ENCODE measurements around the gene SOHLH1. TPM values are rescaled to one million over a fixed set of nuclear protein-coding genes. Genes with fewer than 3 reads are reported as not detected.

SOHLH1 gene
- polyA plus RNA-seq, 1 donor = 0.13 TPM

DNA sequence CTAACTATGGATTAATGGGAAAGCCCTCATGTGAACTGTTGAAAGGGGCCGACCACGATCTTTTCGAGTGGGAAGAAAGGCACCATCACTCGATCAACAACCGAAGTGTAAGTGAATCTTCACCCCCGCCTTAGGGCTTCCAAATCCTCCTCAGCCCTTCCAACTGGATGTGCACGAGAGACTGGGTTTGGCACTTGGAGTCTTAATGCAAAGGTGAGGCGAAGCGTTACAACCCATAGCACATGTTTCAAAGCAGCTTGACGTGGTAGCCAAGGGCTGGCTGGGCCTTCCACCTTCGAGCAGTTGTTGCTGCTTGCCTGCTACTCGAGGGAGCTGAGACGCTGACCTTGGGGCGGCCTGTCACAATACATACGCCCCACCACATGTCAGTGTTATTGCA, 41.9 kb downstream of the SOHLH1 start:
- no peak for DNase-seq

DNA sequence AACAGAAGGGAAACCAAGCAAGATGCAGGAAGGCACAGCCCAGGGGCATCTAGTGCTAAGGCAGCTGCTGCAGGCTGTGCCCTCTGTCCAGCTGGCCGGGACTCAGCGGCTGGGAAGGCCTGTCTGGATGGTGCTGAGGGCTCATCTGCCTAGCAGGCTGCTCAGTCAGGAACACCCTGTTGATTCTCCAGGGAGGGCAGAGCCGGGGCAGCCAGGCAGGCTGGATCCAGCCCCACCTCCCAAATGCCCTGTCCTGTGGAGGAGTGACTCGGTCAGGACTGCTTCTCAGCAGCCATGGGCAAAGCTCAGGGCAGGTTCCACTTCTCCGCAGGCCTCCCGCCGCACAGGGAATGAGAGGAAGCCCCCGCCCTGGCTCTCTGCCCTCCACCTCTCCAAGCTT, 44.0 kb downstream of the SOHLH1 start:
- no peak for DNase-seq

DNA sequence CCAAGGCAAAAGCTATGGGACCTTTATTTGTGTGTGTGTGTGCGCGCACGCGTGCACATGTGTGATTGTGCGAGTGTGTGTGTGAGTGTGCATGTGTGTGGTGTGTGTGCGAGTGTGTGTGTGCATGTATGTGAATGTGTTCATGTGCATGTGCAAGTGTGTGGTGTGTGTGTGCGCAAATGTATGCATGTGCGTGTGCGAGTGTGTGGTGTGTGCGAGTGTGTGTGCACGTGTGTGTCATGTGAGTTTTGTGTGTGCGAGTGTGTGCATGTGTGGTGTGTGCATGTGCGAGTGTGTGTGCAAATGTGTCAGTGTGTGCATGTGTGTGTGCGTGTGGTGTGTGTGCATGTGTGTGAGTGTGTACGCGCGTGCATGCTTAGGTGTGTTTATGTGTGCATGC, 48.9 kb downstream of the SOHLH1 start:
- DNase-seq = no peak

DNA sequence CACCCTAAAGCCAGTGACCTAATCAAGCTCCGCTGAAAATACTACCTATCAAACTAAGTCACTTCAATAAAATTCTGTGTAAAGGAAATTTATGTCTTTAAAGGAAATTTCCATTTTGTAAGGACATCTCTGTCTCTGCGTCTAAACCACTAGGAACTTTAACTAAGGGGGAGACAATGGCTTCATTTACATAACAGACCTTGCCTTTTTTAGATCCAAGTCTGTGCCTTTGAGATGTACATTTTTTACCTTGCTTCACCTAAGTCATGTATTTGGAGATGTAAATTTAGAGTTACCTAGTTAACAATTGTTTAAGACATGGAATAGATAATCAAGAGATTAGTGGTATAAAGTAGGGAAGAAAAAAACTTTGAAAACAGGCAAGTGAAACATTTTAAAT, 49.8 kb downstream of the SOHLH1 start:
- no peak for DNase-seq

DNA sequence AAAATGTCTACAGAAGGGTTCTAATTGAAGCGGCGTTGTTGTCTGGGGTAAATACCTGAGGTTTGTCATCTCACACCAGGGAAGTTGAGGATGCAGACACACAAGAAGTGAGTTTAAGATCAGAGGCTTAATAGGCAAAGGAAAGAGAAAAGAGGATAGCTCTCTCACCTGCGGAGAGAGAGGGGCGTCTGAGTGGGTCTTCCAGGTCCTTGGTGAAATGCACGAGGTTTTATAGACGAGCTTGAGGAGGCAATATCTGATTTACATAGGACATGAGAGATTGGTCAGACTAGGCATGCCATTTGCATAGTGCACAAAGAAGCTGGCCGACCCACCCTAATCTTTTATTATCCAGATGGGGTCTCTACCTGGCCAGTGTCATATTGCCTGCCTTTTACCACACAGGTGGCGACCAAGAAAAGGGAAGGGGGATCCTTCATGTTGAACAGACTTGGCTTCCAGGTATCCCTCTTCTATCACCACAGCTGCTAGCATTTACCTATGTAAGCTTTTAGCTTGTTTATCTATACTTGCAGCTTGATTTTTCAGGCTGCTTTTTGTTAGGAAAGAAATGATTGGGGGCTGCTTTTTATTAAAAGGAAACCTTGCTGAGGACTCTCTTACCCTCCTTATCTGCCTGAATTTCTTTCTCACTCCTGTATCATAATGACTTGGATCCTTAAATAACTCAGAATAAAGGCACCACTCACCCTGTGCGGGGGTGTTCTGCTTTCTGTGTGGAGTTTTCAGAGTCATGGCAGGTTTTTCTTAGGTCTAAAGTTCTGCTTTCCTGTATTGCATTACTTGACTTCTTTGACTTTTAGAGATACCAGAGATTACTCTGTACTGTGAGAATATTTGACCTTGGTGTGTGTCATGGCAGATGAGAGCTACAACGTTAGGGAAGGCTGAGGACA, 50.5 kb downstream of the SOHLH1 start:
- DNase-seq = no peak

DNA sequence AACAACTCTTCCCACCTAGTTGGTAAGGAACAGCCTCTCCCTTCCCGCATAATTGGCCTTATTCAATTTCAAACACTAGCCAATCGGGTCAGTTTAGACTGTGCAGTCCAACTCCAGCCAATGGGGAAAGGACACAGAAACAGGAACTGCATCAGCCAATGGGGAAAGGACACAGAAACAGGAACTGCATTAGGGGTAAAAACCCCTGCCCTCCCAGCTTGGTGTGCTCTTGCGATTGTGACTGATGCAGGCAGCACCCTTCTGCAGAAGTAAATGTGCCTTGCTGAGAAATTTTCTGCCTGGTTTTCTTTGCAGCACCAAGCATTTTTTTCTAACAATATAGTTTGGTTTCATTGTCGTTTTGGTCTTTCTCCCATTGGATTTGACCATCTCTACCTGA, 51.4 kb downstream of the SOHLH1 start:
- DNase-seq = no peak

DNA sequence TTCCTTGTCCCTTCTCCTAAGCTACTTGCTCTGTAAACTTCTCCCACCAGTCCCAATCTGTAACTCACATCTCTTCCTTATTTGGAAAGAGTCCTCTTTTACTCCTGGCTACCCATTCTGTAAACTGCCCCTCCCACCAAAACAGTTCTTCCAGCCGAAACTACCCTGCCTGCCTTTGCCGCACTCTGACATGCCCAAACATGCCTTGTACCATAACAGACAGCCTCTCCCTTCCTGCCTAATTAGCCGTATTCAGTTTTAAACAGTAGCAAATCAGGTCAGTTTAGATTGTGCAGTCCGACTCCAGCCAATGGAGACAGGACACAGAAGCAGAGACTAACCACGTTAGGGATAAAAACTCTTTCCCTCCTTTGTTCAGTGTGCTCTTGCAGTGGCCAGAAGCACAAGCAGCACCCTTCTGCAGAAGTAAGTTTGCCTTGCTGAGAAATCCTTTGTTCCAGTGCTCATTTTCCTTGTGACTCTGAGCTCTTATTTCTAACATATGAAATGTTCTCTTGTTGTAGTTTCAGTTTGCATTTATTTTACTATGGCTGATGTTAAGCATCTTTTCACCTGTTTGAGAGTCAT, 54.6 kb downstream of the SOHLH1 start:
- no peak for DNase-seq

Other genes starting within 250 kb of the SOHLH1 start
- 14.3 TPM for gene PPP1R26, start 219.7 kb downstream of the SOHLH1 start, polyA plus RNA-seq (ENCODE audit: insufficient read length)
- gene MRPS2, start 198.8 kb downstream of the SOHLH1 start, polyA plus RNA-seq (ENCODE audit: insufficient read length) = 38.3 TPM
- gene LCN1, start 178.0 kb downstream of the SOHLH1 start, polyA plus RNA-seq (ENCODE audit: insufficient read length) = not detected
- not detected for gene OBP2A, start 153.4 kb downstream of the SOHLH1 start, polyA plus RNA-seq (ENCODE audit: insufficient read length)
- gene PAEP, start 137.7 kb downstream of the SOHLH1 start, polyA plus RNA-seq (ENCODE audit: insufficient read length) = not detected
- not detected for gene GLT6D1, start 59.9 kb downstream of the SOHLH1 start, polyA plus RNA-seq (ENCODE audit: insufficient read length)
- not detected for gene LCN9, start 36.2 kb downstream of the SOHLH1 start, polyA plus RNA-seq (ENCODE audit: insufficient read length)
- gene KCNT1, start 2.7 kb upstream of the SOHLH1 start, polyA plus RNA-seq (ENCODE audit: insufficient read length) = 16.8 TPM
- 29.0 TPM for gene CAMSAP1, start 208.1 kb upstream of the SOHLH1 start, polyA plus RNA-seq (ENCODE audit: insufficient read length)

Measured in hindlimb muscle (tissue), 1 donor.